OCI-LY1 (cell line): ENCODE measurements around the gene PRKCB.

Experiments used
- H2AFZ ChIP-seq: fragments of 200-600 bp; sonication (generic), shearing (Covaris generic); 2 replicates; pipeline ENCODE4 v1.6.0; 2014; ENCODE audit warnings: antibody characterized with exemption, mild to moderate bottlenecking, low read length
- H3F3A ChIP-seq: fragments of 200-600 bp; sonication (generic), shearing (Covaris generic); 2 replicates; pipeline ENCODE4 v1.6.0; 2014; ENCODE audit warnings: mild to moderate bottlenecking, antibody characterized with exemption, low read length, moderate library complexity; ENCODE audit not compliant: insufficient read depth
- H3K27ac ChIP-seq: fragments of 200-600 bp; sonication (generic); 2 replicates; pipeline ENCODE4 v1.5.1; 2014; ENCODE audit warnings: low read length, mixed run types, mild to moderate bottlenecking, low read depth; ENCODE audit not compliant: poor library complexity, severe bottlenecking
- H3K27me3 ChIP-seq: fragments of 200-600 bp; sonication (generic); 2 replicates; pipeline ENCODE4 v1.6.0; 2014; ENCODE audit warnings: antibody characterized with exemption, mild to moderate bottlenecking, low read length, moderate library complexity; ENCODE audit not compliant: insufficient read depth
- H3K36me3 ChIP-seq: fragments of 200-600 bp; sonication (generic); 2 replicates; pipeline ENCODE4 v1.6.1; 2014; ENCODE audit warnings: mild to moderate bottlenecking, antibody characterized with exemption, low read length, moderate library complexity, mixed read lengths; ENCODE audit not compliant: insufficient read depth
- H3K4me1 ChIP-seq: fragments of 200-600 bp; sonication (generic); 2 replicates; pipeline ENCODE4 v1.5.1; 2014; ENCODE audit warnings: mild to moderate bottlenecking, low read length, moderate library complexity; ENCODE audit not compliant: insufficient read depth, severe bottlenecking
- H3K4me2 ChIP-seq: fragments of 200-600 bp; sonication (generic), shearing (Covaris generic); 2 replicates; pipeline ENCODE4 v1.6.1; 2014; ENCODE audit warnings: low read length
- H3K4me3 ChIP-seq: fragments of 200-600 bp; sonication (generic); 2 replicates; pipeline ENCODE4 v1.5.1; 2014; ENCODE audit warnings: low read length, low read depth, mild to moderate bottlenecking, mixed read lengths; ENCODE audit not compliant: poor library complexity, severe bottlenecking
- H3K79me2 ChIP-seq: fragments of 200-600 bp; shearing (Covaris generic); 2 replicates; pipeline ENCODE4 v1.6.1; 2016; ENCODE audit warnings: mixed run types, low read length, mixed read lengths; ENCODE audit not compliant: insufficient read depth
- H3K9ac ChIP-seq: fragments of 200-600 bp; sonication (generic), shearing (Covaris generic); 2 replicates; pipeline ENCODE4 v1.6.1; 2014; ENCODE audit warnings: mild to moderate bottlenecking, low read length, mixed read lengths
- H3K9me2 ChIP-seq: fragments of 200-600 bp; sonication (generic), shearing (Covaris generic); 2 replicates; pipeline ENCODE4 v1.6.1; 2014; ENCODE audit warnings: low read depth, mild to moderate bottlenecking, low read length, mixed read lengths
- H3K9me3 ChIP-seq: fragments of 200-600 bp; shearing (Covaris generic); 2 replicates; pipeline ENCODE4 v1.6.1; 2014; ENCODE audit warnings: low read length, mixed read lengths
- H4K20me1 ChIP-seq: fragments of 200-600 bp; sonication (generic), shearing (Covaris generic); 2 replicates; pipeline ENCODE4 v1.6.0; 2016; ENCODE audit warnings: mild to moderate bottlenecking, low read length; ENCODE audit not compliant: insufficient read depth
- CTCF ChIP-seq: fragments of 200-600 bp; sonication (generic), shearing (Covaris generic); IDR thresholded peaks from 2 replicates; pipeline ENCODE4 v1.5.1; 2017; ENCODE audit warnings: mild to moderate bottlenecking, antibody characterized with exemption, low read length, moderate library complexity, mixed read lengths
- EZH2 ChIP-seq: fragments of 200-600 bp; sonication (generic), shearing (Covaris generic); IDR thresholded peaks from 2 replicates; pipeline ENCODE4 v1.8.0; 2017; ENCODE audit warnings: borderline replicate concordance, mixed run types, mild to moderate bottlenecking, antibody characterized with exemption, low read length, moderate library complexity, mixed read lengths

The PRKCB gene

GRCh38 chr16:23871924-23872323 lies 36.1 kb downstream of the PRKCB start:
- no peaks in the 10 kb centered on the region for H3K4me1 ChIP-seq

GRCh38 chr16:23874613-23875294 lies 39.0 kb downstream of the PRKCB start:
- no peak for TF ChIP-seq EZH2
- TF ChIP-seq CTCF, result no peak
- no peak overlapping the region for H3K9ac ChIP-seq
- H3K27ac ChIP-seq, result no peak overlapping the region
- no peak overlapping the region for H3K4me3 ChIP-seq
- H2AFZ ChIP-seq, result no peak overlapping the region
- no peaks in the 10 kb centered on the region for H3K9me2 ChIP-seq
- H3K4me1 ChIP-seq, result no peaks in the 10 kb centered on the region
- no peaks in the 10 kb centered on the region for H3K9me3 ChIP-seq
- H3F3A ChIP-seq, result no peaks in the 10 kb centered on the region
- no peaks in the 10 kb centered on the region for H3K79me2 ChIP-seq
- no peaks in the 10 kb centered on the region for H4K20me1 ChIP-seq
- H3K36me3 ChIP-seq, result no peaks in the 10 kb centered on the region
- H3K4me2 ChIP-seq, result no peak overlapping the region
- H3K27me3 ChIP-seq, result no peaks in the 10 kb centered on the region

More at GRCh38 chr16:23871924-23872323, 36.1 kb downstream of the PRKCB start:
- H3K79me2 ChIP-seq, result no peaks in the 10 kb centered on the region
- H4K20me1 ChIP-seq, result no peaks in the 10 kb centered on the region
- H3K27me3 ChIP-seq, result no peaks in the 10 kb centered on the region
- H2AFZ ChIP-seq, result no peak overlapping the region
- H3K27ac ChIP-seq, result no peak overlapping the region
- H3K9me3 ChIP-seq, result no peaks in the 10 kb centered on the region
- no peak overlapping the region for H3K4me2 ChIP-seq
- TF ChIP-seq EZH2 (no peak), CTCF (no peak)
- H3K4me3 ChIP-seq, result no peak overlapping the region
- H3K36me3 ChIP-seq, result no peaks in the 10 kb centered on the region
- H3K9me2 ChIP-seq, result no peaks in the 10 kb centered on the region
- no peak overlapping the region for H3K9ac ChIP-seq
- H3F3A ChIP-seq, result no peaks in the 10 kb centered on the region

DNA sequence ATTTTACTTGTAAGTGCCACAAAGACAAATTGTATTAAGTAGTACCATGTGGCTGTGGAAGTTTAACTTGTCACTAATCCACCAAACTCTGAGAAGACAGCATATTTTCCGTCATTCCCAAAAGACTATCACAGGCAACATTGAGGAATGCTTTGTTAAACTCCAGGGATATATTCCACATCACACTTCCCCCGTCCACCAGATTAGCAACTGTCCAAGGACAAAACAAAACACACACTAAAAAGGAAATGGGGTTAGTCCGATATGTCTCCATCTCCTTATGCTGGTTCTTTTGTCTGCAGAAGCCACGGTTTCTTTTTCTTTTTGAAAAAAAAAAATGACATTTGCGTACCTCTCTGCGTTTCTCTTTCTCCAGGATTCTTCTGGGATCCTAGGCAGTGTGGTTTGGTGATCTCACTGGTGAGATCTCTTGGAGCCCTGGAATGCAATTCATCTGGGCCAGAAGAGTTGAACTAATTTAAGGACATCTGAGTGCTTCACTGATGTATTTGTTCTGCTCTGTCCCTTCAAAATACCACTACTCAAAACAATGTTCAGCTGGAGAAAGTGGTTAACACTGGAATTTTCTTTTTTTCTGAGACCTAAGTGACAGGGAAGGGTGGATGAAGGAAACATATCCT lies 40.6 kb downstream of the PRKCB start:
- H3K9ac ChIP-seq, result no peak overlapping the region
- H3F3A ChIP-seq, result no peaks in the 10 kb centered on the region
- no peak overlapping the region for H2AFZ ChIP-seq
- no peaks in the 10 kb centered on the region for H3K9me3 ChIP-seq
- no peaks in the 10 kb centered on the region for H4K20me1 ChIP-seq
- H3K4me3 ChIP-seq, result no peak overlapping the region
- no peaks in the 10 kb centered on the region for H3K79me2 ChIP-seq
- no peak overlapping the region for H3K4me2 ChIP-seq
- H3K27me3 ChIP-seq, result no peaks in the 10 kb centered on the region
- H3K9me2 ChIP-seq, result no peaks in the 10 kb centered on the region
- TF ChIP-seq CTCF (no peak), EZH2 (no peak)
- peaks cover 7% of the 10 kb centered on the region for H3K4me1 ChIP-seq
- no peak overlapping the region for H3K27ac ChIP-seq
- no peaks in the 10 kb centered on the region for H3K36me3 ChIP-seq
